SIG-M5 treated with dmso at 0.1 percent for 504 hours (cell line): ENCODE data around the gene DPM3.
"Not testable (repeated sequence)": the region's sequence is repeated elsewhere in the genome, so short reads cannot be mapped to it uniquely, and the experiment has no call there.

ENCODE experiments used
- DNase-seq: peaks from one replicate; lab custom pipeline; 2025; ENCODE audit not compliant: unreplicated experiment; lab: John Stamatoyannopoulos, UW

DPM3 gene

GRCh38 chr1:155175927-155176371 is 35.6 kb upstream of the DPM3 start:
- no peak for DNase-seq

- no peak for DNase-seq
Observed at GRCh38 chr1:155175281-155175926, 35.1 kb upstream of the DPM3 start.

GRCh38 chr1:155174324-155175280 is 34.3 kb upstream of the DPM3 start:
- DNase-seq = no peak

DNA sequence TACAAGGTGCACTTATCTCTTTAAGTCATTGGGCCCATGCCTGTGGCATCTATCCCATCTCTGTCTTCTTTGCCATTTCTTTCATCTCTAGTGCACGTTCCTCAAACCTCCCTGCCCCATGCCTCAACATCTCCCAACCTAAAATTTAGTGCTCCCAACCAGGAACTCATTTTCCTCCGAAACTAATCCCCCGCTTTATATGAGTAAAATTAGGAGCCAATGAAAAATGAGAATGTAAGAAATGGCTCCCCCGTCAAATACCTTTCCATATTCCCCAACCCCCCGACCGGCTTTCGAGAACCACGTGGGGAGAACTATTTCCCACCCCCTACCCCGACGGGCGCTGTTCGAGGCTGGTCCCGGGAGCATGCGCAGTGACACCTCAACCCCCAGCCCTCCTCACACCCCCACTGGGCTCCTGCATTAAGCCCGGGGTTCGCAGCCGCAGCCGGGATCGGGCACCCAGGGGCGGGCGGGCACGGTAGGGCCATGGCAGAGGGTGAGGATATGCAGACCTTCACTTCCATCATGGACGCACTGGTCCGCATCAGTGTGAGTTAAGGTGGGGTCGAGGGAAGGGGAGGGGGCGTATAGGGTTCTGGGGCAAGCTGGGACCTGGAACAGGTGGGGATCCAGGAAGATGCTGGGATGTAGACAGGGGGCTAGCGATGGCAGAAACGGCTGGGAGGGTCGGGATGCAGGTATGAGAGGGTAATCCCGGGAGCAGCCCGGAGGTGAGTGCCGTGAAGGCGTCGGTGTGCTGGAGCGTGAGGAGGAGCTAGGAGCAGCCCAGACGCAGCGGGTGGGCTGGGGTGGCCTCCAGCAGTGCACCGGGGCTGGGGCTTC is 33.4 kb upstream of the DPM3 start, which contains the start of gene TRIM46:
TRIM46 (plus strand) TSS at position 372 of the 846 bp plus-strand sequence; CDS start at position 490, 118 bp downstream.
- peak; percentile 68 for DNase-seq

DNA sequence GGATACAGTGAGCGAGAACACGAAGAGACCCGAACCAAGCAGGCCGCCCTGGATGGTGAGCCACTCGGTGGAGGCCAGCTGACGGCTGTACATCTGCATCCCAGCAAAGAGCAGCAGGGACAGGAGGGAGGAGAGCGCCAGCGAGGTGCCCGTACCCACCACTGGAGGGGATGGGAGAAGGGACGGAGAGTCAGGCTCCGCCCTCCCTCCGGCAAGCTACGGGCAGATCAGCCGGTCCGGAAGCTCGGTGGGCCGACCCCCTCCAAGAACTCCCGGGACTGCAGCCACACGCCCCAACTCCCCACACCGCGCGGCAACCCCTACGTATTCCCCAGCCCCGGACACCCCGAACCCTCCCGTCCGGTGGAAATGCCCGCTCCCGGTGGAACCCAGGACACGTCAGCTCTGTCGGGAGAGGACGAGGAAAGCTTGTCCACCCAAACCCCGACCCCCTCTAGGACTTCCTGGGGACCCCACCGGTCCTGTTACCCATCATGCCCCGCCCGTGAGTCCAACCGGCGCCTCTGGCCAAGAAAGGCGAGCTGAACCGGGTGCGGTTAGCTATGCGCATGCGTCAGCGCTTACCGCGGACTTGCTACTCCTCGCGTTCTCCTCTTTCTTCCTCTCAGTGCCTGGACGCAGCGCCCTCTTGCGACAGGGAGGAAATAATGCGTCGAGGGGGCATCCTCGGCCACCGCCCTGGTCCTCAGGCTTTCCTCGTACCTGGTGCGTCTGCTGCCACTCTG is 32.6 kb upstream of the DPM3 start, which contains the start of gene KRTCAP2:
KRTCAP2 (minus strand) TSS at position 573 of the 746 bp plus-strand sequence; CDS start at position 493, 80 bp downstream.
- DNase-seq = peak; percentile 98

DNA sequence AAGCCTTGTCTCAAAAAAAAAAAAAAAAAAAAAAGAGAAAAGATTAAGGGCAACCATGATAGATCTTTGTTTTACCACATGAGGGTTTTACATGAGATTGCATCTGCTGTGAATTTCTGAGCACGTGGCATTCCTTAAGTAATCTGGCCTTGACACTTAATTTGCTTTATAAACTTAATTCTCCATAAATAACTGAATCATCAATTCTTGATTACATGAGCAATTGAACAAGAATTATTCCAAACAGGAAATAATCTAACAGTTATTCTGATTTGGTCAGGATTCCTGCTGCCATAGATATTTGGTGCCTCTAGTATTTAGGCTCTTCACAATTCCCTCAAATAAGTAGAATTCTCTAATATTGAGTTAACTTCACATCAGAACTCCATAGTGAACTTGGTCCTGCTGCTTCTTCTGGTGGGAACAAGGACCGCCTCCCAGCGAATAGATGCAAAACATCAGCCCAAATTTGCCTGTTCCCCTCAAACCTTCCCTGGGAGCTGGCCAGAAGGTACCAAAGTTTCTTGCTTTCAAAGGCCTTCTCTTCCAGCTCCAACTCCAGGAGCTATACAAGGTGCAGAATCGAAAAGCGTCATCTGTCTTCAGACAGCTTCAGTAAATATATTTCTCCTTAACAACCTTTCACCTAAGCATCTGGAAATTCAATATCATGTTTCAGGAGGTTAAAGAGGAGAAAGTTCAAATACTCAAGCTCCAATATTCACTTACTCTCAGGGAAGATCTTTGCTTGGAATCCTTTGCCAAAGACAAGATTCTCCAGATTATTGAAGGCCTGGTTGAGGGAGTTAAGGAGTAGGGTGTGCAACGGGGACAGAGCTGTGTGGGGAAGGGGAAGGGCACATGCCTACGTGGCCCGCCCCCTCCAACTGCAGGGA is 31.8 kb upstream of the DPM3 start:
- no peak for DNase-seq

DNA sequence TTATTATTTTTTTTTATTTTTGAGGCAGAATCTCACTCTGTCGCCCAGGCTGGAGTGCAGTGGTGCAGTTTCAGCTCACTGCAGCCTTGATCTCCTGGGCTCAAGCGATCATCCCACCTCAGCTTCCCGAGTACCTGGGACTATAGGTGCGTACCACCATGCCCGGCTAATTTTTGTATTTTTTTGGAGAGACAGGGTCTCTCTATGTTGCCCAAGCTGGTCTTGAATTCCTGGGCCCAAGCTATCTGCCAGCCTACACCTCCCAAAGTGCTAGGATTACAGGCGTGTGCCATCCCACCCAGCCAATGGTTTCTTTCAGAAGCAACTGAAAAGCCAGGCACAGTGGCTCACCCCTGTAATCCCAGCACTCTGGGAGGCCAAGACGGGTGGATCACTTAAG is 30.5 kb upstream of the DPM3 start:
- DNase-seq = no peak

GRCh38 chr1:155170101-155170785 is 29.9 kb upstream of the DPM3 start:
- DNase-seq = no peak

- no peak for DNase-seq
Observed at GRCh38 chr1:155169541-155169940, 29.2 kb upstream of the DPM3 start.

DNA sequence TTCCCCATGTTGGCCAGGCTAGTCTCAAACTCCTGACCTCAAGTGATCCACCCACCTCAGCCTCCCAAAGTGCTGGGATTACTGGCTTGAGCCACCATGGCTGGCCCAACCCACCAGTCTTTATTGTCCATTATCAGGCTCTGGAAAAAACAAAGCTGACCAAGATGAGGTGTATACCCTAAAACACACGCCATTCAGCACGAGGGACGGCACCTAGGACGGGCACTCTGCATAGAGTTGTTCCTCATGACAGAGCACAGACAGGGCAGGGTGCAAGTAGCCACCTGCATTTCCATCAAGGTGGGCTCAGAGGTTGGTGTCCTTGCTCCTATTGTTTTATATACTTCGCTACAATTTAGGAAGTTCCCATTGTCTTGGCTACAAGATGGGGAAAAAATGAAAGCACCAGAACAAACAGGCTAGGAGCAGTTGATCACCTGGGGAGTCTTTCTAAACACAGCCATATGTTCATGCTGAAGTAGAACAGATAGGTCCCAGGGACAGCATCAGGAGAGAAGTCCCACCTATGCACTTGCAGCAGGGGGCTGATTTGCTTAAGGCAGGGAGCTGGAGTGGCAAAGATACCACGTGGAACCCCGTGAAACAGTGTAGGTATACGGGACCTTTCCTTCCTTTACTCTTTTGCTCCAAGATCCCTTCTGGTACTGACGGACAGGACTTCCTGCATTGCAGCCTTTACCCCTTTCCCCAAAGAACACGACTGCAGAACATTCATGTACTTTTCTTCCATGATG is 28.3 kb upstream of the DPM3 start:
- DNase-seq = no peak

- DNase-seq = not testable (repeated sequence)
Observed at GRCh38 chr1:155168105-155168445, 27.7 kb upstream of the DPM3 start.

DNA sequence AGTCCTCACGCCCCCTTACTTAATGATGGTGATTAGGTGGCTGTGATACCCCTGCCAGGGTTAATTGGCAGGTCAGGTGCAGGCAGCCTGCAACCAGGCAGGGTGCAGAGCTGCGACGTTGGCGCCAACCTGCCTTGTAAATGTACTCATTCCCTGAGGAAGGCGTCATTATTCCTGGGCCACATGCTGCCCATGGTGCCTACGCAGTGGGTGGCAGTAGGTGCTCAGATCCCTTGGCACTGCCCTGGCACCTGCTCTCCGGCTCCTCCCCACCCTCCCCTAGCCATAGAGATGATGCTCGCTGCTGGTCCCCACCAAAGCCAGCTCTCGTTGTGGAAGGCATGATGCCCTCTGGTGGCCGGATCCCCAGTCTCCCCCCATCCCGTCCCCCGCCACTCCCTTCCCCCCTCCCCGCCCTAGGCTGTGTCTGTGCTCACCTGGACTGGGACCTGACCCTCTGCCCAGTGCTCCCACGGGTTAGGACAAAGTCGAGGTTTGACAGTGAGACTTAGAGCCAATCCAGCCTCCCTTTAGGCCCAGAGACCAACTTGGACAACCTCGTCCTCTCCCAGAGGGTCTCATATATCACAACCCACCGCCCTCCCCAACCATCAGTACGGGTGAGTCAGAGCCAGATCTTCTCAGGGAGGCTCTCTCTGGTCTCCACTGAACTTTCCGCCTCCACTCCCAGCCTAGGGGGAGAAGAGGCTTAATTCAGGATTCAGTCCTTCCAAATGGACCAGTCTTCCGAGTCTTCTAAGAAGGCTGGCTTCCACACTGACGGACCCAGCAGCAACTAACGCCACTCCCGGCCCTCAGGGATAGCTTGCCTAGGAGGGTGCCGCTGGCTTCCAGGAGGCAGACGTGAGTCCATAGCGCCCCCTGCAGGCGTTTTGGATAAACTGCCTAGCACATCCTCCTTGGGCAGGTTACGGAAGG is 27.1 kb upstream of the DPM3 start:
- DNase-seq = peak; percentile 86

GRCh38 chr1:155166471-155167165 is 26.3 kb upstream of the DPM3 start:
- DNase-seq = no peak

DNA sequence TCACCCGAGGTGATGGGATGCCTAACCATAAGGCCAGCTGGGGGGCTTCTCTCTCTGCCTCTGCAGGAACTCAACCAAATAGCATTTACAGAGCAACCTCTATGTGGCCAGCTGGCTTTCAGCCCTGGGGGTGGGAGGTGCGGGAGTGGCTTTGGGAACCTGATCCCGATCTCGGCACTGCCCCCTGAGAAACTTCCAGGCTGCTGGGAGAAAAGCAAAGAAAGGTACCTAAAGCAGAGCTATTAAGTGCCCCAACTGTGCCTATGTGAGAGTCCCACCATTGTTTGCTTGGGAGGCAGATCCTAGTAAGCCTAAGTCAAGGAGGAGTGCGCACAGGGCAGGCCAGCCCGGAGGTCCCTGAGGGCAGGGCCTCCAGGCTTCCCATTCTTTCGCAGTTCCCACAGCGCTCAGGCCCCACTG is 25.7 kb upstream of the DPM3 start:
- no peak for DNase-seq

GRCh38 chr1:155164625-155165024 is 24.3 kb upstream of the DPM3 start:
- not testable (repeated sequence) for DNase-seq

DNA sequence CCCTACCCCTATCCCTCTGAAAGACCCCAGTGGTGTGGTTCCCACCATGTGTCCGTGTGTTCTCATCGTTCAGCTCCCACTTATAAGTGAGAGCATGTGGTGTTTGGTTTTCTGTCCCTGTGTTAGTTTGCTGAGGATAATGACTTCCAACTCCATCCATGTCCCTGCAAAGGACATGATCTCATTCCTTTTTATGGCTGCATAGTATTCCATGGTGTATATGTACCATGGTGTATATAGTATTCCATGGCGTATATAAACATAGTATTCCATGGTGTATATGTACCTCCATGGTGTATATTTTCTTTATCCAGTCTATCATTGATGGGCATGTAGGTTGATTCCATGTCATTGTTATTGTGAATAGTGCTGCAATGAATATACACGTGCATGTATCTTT is 23.5 kb upstream of the DPM3 start:
- DNase-seq = not testable (repeated sequence)
